HG03045 (cell line): Measurements from ENCODE around the gene NPAS2.

Experiments
- ATAC-seq: cut with Tn5 transposase; IDR thresholded peaks from one replicate; pipeline ENCODE4 v1.9.1; 2021; ENCODE audit warnings: mild to moderate bottlenecking, moderate library complexity; ENCODE audit not compliant: unreplicated experiment

NPAS2 gene

DNA sequence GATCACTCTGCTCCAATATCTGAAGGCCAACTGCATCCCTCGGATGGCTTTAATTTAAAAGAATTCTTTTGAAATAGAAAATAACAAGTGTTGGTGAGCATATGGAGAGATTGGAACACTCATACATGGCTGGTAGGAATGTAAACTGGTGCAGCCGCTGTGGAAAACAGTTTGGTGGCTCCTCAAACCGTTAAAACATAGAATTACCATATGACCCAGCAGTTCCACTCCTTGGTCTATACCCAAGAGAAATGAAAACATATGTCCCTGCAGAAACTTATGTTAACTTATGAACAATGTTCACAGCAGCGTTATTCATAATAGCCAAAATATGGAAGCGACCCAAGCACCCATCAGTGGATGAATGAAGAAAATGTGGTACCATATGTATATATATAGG is 60.1 kb downstream of the NPAS2 start:
- ATAC-seq: no peak

GRCh38 chr2:100880730-100881129 is 60.8 kb downstream of the NPAS2 start:
- no peak for ATAC-seq

DNA sequence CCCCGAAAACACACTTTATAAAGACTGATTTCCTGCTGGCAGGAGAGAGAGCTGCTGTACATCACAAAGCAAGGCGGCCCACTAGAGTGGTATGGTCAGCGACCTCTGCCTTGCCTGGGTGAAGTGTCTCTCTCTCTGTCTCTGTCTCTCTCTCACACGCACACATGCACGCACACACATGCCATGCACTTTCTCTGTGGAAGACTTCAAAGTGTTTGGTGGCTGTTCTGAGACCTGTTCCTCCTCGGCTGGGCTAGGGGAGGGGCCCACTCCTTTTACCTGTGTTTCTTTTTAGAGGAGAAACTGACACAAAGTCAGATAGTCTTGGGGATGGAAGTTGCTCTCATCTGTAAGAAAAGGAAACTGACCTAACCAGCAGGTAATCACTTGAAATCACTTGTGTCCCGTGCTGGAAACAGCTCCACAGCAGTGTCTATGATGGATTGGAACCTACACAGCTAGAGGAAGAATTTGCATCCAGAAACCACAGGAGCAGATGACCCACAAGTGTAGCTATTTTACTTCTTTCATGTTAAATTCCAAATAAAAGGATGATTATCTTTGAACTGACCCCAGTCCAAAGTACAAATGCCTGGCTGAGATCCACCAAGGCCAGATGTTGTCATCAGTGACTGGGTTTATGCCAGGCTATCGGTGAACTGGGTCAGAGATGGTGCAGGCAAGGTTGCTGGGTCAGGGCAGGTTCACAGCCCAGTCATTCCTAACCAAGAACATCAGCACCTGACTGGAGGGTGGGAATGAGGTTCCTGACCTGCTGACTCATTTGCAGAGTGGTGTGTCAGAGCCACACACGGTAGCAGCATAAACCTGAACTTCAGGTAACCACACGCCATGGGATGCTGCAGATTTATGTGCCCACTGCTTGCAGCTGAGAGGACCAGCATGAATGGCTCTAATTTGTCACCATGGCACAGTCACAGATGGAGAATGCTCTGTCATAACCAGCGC is 63.0 kb downstream of the NPAS2 start:
- no peak for ATAC-seq

- ATAC-seq: no peak
These were observed 64.2 kb downstream of the NPAS2 start for GRCh38 chr2:100884145-100884621.

- no peak for ATAC-seq
These were observed 66.1 kb downstream of the NPAS2 start for GRCh38 chr2:100886085-100886484.

DNA sequence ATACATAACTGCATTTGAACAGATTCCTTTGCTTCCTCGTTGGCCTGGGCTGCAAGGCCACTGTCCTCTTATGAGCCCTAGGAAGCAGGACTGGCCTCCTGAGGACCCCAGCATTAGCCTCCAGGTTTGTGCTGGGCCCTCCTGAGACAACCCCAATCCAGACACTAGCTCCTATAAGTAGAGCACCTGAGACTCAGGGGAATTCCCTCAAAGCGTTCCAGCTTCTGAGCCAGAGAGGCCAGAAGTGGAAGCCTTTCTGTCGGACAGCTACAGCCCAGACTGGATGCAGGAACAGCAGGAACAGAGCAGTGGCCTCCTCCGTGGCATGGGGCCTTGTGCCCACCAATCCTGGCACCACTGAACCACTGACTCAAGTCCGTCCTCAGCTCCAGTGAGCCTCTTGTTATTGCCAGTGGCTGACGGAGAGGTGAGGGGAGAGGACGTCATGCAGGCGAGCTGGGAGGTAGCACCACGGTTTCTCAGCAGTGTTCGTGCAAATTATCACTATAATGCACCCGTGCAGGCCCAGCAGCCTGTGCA is 67.2 kb downstream of the NPAS2 start:
- ATAC-seq: no peak

DNA sequence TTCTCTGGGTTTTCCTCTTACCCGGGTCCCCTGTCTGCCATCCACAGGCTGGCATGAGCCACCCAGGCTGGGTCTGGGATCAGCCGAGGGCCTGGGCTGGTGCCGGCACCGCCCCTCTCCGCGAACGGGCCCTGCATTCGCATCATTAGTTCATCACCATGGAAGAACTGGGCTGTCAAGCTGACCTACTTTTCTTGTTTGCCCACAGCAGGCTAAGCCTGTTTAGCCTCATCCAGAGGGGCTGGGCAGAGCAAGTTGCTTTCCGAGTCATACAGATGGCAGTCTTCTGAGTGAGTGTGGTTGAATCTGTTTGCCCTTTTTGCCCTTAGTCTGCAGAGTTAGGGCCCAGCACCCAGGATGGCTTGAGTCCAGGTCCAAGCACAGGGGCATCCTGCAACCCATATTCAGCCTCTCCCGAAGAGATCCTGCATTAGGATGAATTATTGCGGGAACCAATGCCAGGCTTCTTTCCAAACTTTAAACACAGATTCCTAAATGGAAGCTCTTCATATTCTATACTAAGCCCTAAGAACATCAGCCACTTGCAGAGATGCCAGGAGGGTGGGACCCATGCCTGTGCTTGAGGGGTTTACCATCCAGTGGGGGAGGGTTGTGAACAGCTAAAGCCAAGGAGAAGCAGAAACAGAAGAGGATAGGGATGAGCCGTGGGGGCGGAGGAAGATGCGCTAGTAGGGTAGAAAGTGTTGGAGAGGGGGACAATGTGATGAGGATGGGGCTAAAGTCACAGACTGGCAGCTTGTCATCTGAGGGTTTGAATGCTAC is 68.0 kb downstream of the NPAS2 start:
- no peak for ATAC-seq

DNA sequence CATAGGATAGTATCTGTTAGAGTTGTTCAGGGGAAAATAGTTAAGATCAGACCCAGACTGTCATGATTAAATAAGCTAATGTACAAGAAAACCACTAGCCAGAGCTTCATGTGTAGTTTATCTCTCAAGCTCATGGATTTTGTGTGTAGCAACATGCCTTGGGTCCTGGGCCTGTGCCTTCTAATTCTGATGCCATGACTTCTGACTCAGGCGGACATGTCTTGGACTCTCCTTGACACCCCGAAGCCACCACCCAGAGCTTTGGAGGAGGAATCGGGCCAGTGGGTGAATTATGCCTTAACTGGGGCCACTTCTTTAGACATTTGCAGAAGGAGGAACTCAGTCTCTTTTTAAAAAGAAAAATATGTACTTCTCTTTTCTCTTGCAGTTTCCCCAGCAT is 68.7 kb downstream of the NPAS2 start:
- ATAC-seq: no peak

- no peak for ATAC-seq
These were observed 69.3 kb downstream of the NPAS2 start for GRCh38 chr2:100889286-100889685.

GRCh38 chr2:100891906-100892642 is 72.1 kb downstream of the NPAS2 start:
- no peak for ATAC-seq

GRCh38 chr2:100893392-100894104 is 73.6 kb downstream of the NPAS2 start:
- no peak for ATAC-seq

GRCh38 chr2:100894105-100894795 is 74.3 kb downstream of the NPAS2 start:
- ATAC-seq: no peak

DNA sequence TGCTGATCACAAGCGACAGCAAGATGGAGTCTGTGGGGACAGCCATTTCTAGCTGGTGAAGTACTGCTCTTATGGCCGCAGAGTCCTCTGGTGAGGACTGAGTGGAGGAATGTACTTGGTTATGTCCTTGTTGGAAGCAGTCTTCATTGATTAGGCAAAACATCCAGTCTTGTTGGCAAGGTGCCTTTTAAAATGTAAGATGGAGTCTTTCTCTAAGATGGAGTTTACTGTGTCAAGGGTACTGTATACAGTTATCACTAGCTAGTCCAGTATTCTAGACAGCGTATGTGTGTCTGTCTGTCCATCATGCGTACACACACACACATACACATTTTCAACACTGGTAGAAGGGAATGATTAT is 74.8 kb downstream of the NPAS2 start:
- ATAC-seq: no peak

GRCh38 chr2:100895402-100895801 is 75.5 kb downstream of the NPAS2 start:
- ATAC-seq: no peak

DNA sequence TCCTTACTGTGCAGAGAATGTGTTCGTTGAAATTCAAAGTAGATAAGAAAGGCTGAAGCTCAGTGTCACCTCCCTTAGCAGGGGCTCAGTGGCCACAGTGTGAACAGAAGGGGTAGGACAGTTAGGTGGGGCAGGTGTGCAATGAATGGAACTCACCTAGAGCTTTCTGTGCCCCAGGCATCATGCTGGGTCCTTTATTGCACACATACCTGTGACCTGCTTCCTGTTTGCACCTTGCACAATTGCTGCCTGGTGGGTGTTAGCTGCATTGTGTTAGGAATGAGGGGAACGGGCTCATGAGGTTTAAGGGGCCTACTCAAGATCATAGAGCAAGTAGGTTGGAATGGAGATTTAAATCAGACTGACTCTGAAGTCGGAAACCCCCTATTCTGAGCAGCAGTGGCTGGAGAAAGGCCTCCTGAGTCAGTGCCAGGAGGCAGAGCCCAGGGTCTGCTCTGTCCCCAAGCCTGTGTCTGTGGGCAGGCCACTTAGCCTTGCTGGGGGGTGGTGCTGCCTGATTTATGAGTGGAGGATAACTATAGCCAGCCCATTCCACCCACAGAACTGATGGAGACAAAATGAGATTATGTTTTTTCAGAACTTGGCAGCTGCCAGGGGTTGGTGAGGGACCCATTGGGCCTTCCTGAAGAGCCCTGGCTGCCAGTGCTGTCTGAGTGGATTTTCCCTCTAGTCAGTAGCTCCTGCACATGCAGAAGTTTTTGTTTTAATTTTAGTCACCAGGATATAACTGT is 76.2 kb downstream of the NPAS2 start:
- no peak for ATAC-seq

GRCh38 chr2:100898035-100898665 is 78.2 kb downstream of the NPAS2 start:
- no peak for ATAC-seq

GRCh38 chr2:100900156-100900795 is 80.3 kb downstream of the NPAS2 start:
- ATAC-seq: no peak

DNA sequence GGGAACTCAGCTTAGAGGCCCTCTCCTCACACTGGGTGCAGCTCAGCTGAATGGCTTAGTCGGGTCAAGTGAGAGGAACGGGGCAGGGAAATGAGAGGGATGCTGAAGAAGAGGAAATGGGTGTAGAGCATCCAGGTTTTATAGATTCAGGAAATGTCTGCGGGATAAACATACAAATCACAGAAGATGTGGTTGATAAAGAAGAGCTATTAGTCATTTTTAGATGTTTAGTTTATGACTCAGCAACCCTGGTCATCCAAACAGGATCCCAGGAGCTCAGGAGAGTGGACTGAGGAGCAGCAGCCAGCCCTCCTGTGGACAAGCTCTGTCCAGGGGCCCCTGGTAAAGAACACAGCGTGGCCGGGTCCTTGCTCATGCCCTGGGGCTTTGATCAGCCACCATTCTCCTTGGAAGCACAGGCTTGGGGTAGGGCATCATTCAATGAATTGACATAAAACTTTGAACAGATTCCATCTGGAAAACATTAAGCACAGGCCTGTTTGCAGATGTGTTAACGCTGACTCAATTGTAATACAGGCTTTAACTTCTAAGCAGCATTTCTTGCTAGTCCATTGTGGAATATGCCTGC is 83.0 kb downstream of the NPAS2 start:
- no peak for ATAC-seq
